ENCODE measurements around the gene RAPGEF2.
"Not testable (repeated sequence)": the region's sequence is repeated elsewhere in the genome, so short reads cannot be mapped to it uniquely, and the experiment has no call there.

Gene RAPGEF2

GRCh38 chr4:159283696-159284095 lies 180.8 kb downstream of the RAPGEF2 start:
- no peak for DNase-seq

GRCh38 chr4:159284113-159284512 lies 181.2 kb downstream of the RAPGEF2 start:
- no peak for DNase-seq

- no peak for DNase-seq
Measured at GRCh38 chr4:159284733-159285132, 181.9 kb downstream of the RAPGEF2 start.

GRCh38 chr4:159287767-159288166 lies 184.9 kb downstream of the RAPGEF2 start:
- no peak for DNase-seq

GRCh38 chr4:159289682-159290081 lies 186.8 kb downstream of the RAPGEF2 start:
- DNase-seq: no peak

GRCh38 chr4:159290321-159291030 lies 187.6 kb downstream of the RAPGEF2 start:
- DNase-seq: no peak

- no peak for DNase-seq
Measured at GRCh38 chr4:159291176-159291575, 188.3 kb downstream of the RAPGEF2 start.

GRCh38 chr4:159292137-159292896 lies 189.4 kb downstream of the RAPGEF2 start:
- no peak for DNase-seq

- DNase-seq: no peak
Measured at GRCh38 chr4:159293811-159294515, 191.1 kb downstream of the RAPGEF2 start.

GRCh38 chr4:159296061-159296460 lies 193.2 kb downstream of the RAPGEF2 start:
- DNase-seq: no peak

- no peak for DNase-seq
Measured at GRCh38 chr4:159297091-159297490, 194.2 kb downstream of the RAPGEF2 start.

GRCh38 chr4:159298502-159298901 lies 195.6 kb downstream of the RAPGEF2 start:
- no peak for DNase-seq

- no peak for DNase-seq
Measured at GRCh38 chr4:159303435-159303834, 200.6 kb downstream of the RAPGEF2 start.

GRCh38 chr4:159305129-159305528 lies 202.2 kb downstream of the RAPGEF2 start:
- DNase-seq: no peak

GRCh38 chr4:159307929-159308328 lies 205.1 kb downstream of the RAPGEF2 start:
- no peak for DNase-seq

- DNase-seq: peak in 1 of 2 experiments; percentile 28
Measured at GRCh38 chr4:159308566-159309340, 205.9 kb downstream of the RAPGEF2 start.

GRCh38 chr4:159312236-159312635 lies 209.4 kb downstream of the RAPGEF2 start:
- no peak for DNase-seq

GRCh38 chr4:159315879-159316278 lies 213.0 kb downstream of the RAPGEF2 start:
- not testable (repeated sequence) for DNase-seq

- DNase-seq: no peak
Measured at GRCh38 chr4:159317203-159317602, 214.3 kb downstream of the RAPGEF2 start.

GRCh38 chr4:159319027-159319426 lies 216.1 kb downstream of the RAPGEF2 start:
- no peak for DNase-seq

GRCh38 chr4:159326480-159326879 lies 223.6 kb downstream of the RAPGEF2 start:
- DNase-seq: no peak

- no peak for DNase-seq
Measured at GRCh38 chr4:159328766-159329165, 225.9 kb downstream of the RAPGEF2 start.

GRCh38 chr4:159334461-159334860 lies 231.6 kb downstream of the RAPGEF2 start:
- no peak for DNase-seq
